PC-3 (cell line): ENCODE measurements around the gene GAGE12H. TPM values are rescaled to one million over a fixed set of nuclear protein-coding genes. Genes with fewer than 3 reads are reported as not detected.
"Not testable (repeated sequence)": the region's sequence is repeated elsewhere in the genome, so short reads cannot be mapped to it uniquely, and the experiment has no call there.

Source experiments
- ATAC-seq: fragments of 200-7000 bp; cut with Tn5 transposase; 2 replicates; pipeline ENCODE4 v1.9.1; 2020; ENCODE audit warnings: mild to moderate bottlenecking, moderate library complexity
- Bru-seq: library from RNA; stranded (reverse); fragments of 400-500 nt; gene quantifications from one replicate; lab custom pipeline; 2021; lab: Mats Ljungman, UMichigan
- BruChase-seq, 2 experiments: library from RNA; stranded (reverse); fragments of 400-500 nt; gene quantifications; one replicate each; lab custom pipeline; 2021; lab: Mats Ljungman, UMichigan
- BruUV-seq: library from RNA; stranded (reverse); fragments of 400-500 nt; replicated peaks from 2 replicates; lab custom pipeline; 2021; lab: Mats Ljungman, UMichigan
- CTCF ChIA-PET: fragments of 300-600 bp; sonication (Branson Sonifier 250); formaldehyde crosslinking; loops from one replicate; lab custom pipeline; 2022; ENCODE audit warnings: antibody characterized with exemption; lab: Charles Lee
- POLR2A ChIA-PET: fragments of 300-600 bp; sonication (Branson Sonifier 250); formaldehyde crosslinking; loops from one replicate; lab custom pipeline; 2022; ENCODE audit warnings: antibody characterized with exemption; ENCODE audit not compliant: unreplicated experiment; lab: Charles Lee
- DNase-seq: peaks from one replicate; pipeline ENCODE4 v3.0.0-alpha.2; 2015
- H2AFZ ChIP-seq: fragments of 300-600 bp; sonication (generic); 2 replicates; pipeline ENCODE4 v1.6.0; 2016; ENCODE audit warnings: antibody characterized with exemption, low read length
- H3F3A ChIP-seq: fragments of 300-600 bp; sonication (generic); one replicate; pipeline ENCODE4 v1.6.0; 2017; ENCODE audit warnings: antibody characterized with exemption, low read length, control low read depth, mild to moderate bottlenecking; ENCODE audit not compliant: unreplicated experiment
- H3K27ac ChIP-seq: fragments of 300-600 bp; sonication (generic); 2 replicates; pipeline ENCODE4 v1.5.1; 2016; ENCODE audit warnings: mild to moderate bottlenecking, low read length
- H3K27me3 ChIP-seq: fragments of 300-600 bp; sonication (generic); 2 replicates; pipeline ENCODE4 v1.6.1; 2016; ENCODE audit warnings: low read length, mixed read lengths
- H3K36me3 ChIP-seq: fragments of 300-600 bp; sonication (generic); 2 replicates; pipeline ENCODE4 v1.6.1; 2016; ENCODE audit warnings: low read depth, mixed run types, low read length, mixed read lengths
- H3K4me1 ChIP-seq: fragments of 300-600 bp; sonication (generic); 2 replicates; pipeline ENCODE4 v1.5.1; 2016; ENCODE audit warnings: low read length; ENCODE audit not compliant: insufficient read depth
- H3K4me2 ChIP-seq: fragments of 300-600 bp; sonication (generic); 2 replicates; pipeline ENCODE4 v1.6.0; 2016; ENCODE audit warnings: low read length
- H3K4me3 ChIP-seq: fragments of 300-600 bp; sonication (generic); 2 replicates; pipeline ENCODE4 v1.5.1; 2016; ENCODE audit warnings: mild to moderate bottlenecking, low read length, mixed read lengths
- H3K79me2 ChIP-seq: fragments of 300-600 bp; sonication (generic); 2 replicates; pipeline ENCODE4 v1.6.1; 2017; ENCODE audit warnings: low read length, mixed read lengths
- H3K9ac ChIP-seq: fragments of 300-600 bp; sonication (generic); 2 replicates; pipeline ENCODE4 v1.6.0; 2016; ENCODE audit warnings: mild to moderate bottlenecking, low read length
- H3K9me2 ChIP-seq: fragments of 300-600 bp; sonication (generic); replicated peaks from 2 replicates; pipeline ENCODE4 v1.6.1; 2016; ENCODE audit warnings: mixed run types, low read length, mixed read lengths
- H3K9me3 ChIP-seq: fragments of 300-600 bp; sonication (generic); 2 replicates; pipeline ENCODE4 v1.6.1; 2016; ENCODE audit warnings: low read length, mixed read lengths
- H4K20me1 ChIP-seq: fragments of 300-600 bp; sonication (generic); 2 replicates; pipeline ENCODE4 v1.6.1; 2016; ENCODE audit warnings: low read length, mixed read lengths
- intact Hi-C: fragments of 100-400 bp; cut with micrococcal nuclease; formaldehyde crosslinking; loops from 2 replicates; pipeline ENCODE4 v1.9.0; 2023
- long read RNA-seq: library from polyadenylated mRNA; unstranded; transcript quantifications from one replicate; pipeline ENCODE4 v2.0.0, GENCODE V29; 2021; ENCODE audit not compliant: unreplicated experiment
- total RNA-seq: library from RNA; depleted of rRNA; stranded (reverse); fragments of >200 nt; gene quantifications from 2 replicates; pipeline ENCODE4 v1.2.3, GENCODE V29; 2014; rRNA removed

Gene GAGE12H, protein sequence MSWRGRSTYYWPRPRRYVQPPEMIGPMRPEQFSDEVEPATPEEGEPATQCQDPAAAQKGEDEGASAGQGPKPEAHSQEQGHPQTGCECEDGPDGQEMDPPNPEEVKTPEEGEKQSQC
- not detected in 2 replicates for total RNA-seq
- Bru-seq, nascent RNA: not detected
- not detected for BruChase-seq, experiment 1, labeled RNA remaining after a 6-hour chase
- BruChase-seq, experiment 2, labeled RNA remaining after a 2-hour chase: not detected
- long read RNA-seq: 0 reads

DNA sequence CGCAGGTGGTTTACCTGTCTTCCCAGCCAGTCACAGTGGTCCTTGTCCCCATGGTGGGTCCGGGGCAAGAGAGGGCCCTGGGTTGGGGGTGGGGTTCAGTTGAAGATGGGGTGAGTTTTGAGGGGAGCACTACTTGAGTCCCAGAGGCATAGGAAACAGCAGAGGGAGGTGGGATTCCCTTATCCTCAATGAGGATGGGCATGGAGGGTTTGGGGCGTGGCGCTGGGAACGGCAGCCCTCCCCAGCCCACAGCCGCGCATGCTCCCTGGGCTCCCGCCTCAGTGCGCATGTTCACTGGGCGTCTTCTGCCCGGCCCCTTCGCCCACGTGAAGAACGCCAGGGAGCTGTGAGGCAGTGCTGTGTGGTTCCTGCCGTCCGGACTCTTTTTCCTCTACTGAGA, at the start of gene GAGE12H:
GAGE12H (plus strand) TSS at position 301 of the 400 bp plus-strand sequence. CDS start 1,155 bp downstream, outside the sequence.
- ATAC-seq, H3K4me1 ChIP-seq, H4K20me1 ChIP-seq, POLR2A ChIA-PET, H3K9me2 ChIP-seq, CTCF ChIA-PET, H3K79me2 ChIP-seq, H3F3A ChIP-seq, DNase-seq, intact Hi-C loops, H3K4me2 ChIP-seq, H3K27ac ChIP-seq, H3K9me3 ChIP-seq, H3K36me3 ChIP-seq, H3K27me3 ChIP-seq, H3K9ac ChIP-seq, H2AFZ ChIP-seq, H3K4me3 ChIP-seq, BruUV-seq: not testable (repeated sequence)

DNA sequence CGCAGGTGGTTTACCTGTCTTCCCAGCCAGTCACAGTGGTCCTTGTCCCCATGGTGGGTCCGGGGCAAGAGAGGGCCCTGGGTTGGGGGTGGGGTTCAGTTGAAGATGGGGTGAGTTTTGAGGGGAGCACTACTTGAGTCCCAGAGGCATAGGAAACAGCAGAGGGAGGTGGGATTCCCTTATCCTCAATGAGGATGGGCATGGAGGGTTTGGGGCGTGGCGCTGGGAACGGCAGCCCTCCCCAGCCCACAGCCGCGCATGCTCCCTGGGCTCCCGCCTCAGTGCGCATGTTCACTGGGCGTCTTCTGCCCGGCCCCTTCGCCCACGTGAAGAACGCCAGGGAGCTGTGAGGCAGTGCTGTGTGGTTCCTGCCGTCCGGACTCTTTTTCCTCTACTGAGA, 47.9 kb upstream of the GAGE12H start, which contains the start of gene GAGE12C:
GAGE12C (plus strand) TSS at position 301 of the 400 bp plus-strand sequence. CDS start 1,155 bp downstream, outside the sequence.
- H3K9me2 ChIP-seq, H3K9me3 ChIP-seq, intact Hi-C loops, ATAC-seq, H3K27me3 ChIP-seq, H3K9ac ChIP-seq, BruUV-seq, CTCF ChIA-PET, H3K36me3 ChIP-seq, H3K4me1 ChIP-seq, DNase-seq, H3K4me2 ChIP-seq, H3K79me2 ChIP-seq, POLR2A ChIA-PET, H3K27ac ChIP-seq, H2AFZ ChIP-seq, H4K20me1 ChIP-seq, H3F3A ChIP-seq, H3K4me3 ChIP-seq: not testable (repeated sequence)

DNA sequence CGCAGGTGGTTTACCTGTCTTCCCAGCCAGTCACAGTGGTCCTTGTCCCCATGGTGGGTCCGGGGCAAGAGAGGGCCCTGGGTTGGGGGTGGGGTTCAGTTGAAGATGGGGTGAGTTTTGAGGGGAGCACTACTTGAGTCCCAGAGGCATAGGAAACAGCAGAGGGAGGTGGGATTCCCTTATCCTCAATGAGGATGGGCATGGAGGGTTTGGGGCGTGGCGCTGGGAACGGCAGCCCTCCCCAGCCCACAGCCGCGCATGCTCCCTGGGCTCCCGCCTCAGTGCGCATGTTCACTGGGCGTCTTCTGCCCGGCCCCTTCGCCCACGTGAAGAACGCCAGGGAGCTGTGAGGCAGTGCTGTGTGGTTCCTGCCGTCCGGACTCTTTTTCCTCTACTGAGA, 38.3 kb upstream of the GAGE12H start, which contains the start of gene GAGE12D:
GAGE12D (plus strand) TSS at position 301 of the 400 bp plus-strand sequence. CDS start 1,155 bp downstream, outside the sequence.
- CTCF ChIA-PET, H3K9ac ChIP-seq, H3K4me3 ChIP-seq, DNase-seq, H3K4me1 ChIP-seq, H3K9me3 ChIP-seq, H3K27me3 ChIP-seq, H3K36me3 ChIP-seq, H2AFZ ChIP-seq, H4K20me1 ChIP-seq, H3K9me2 ChIP-seq, H3K4me2 ChIP-seq, intact Hi-C loops, H3F3A ChIP-seq, BruUV-seq, ATAC-seq, H3K79me2 ChIP-seq, POLR2A ChIA-PET, H3K27ac ChIP-seq: not testable (repeated sequence)

DNA sequence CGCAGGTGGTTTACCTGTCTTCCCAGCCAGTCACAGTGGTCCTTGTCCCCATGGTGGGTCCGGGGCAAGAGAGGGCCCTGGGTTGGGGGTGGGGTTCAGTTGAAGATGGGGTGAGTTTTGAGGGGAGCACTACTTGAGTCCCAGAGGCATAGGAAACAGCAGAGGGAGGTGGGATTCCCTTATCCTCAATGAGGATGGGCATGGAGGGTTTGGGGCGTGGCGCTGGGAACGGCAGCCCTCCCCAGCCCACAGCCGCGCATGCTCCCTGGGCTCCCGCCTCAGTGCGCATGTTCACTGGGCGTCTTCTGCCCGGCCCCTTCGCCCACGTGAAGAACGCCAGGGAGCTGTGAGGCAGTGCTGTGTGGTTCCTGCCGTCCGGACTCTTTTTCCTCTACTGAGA, 28.8 kb upstream of the GAGE12H start, which contains the start of gene GAGE12E:
GAGE12E (plus strand) TSS at position 301 of the 400 bp plus-strand sequence. CDS start 1,155 bp downstream, outside the sequence.
- H3F3A ChIP-seq, H3K79me2 ChIP-seq, H3K27me3 ChIP-seq, H4K20me1 ChIP-seq, H3K9me3 ChIP-seq, H3K27ac ChIP-seq, H3K36me3 ChIP-seq, H3K4me3 ChIP-seq, intact Hi-C loops, ATAC-seq, H3K4me2 ChIP-seq, POLR2A ChIA-PET, DNase-seq, H3K9ac ChIP-seq, BruUV-seq, H3K9me2 ChIP-seq, CTCF ChIA-PET, H3K4me1 ChIP-seq, H2AFZ ChIP-seq: not testable (repeated sequence)

DNA sequence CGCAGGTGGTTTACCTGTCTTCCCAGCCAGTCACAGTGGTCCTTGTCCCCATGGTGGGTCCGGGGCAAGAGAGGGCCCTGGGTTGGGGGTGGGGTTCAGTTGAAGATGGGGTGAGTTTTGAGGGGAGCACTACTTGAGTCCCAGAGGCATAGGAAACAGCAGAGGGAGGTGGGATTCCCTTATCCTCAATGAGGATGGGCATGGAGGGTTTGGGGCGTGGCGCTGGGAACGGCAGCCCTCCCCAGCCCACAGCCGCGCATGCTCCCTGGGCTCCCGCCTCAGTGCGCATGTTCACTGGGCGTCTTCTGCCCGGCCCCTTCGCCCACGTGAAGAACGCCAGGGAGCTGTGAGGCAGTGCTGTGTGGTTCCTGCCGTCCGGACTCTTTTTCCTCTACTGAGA, 19.2 kb upstream of the GAGE12H start, which contains the start of gene GAGE12F:
GAGE12F (plus strand) TSS at position 301 of the 400 bp plus-strand sequence. CDS start 1,155 bp downstream, outside the sequence.
- POLR2A ChIA-PET, H2AFZ ChIP-seq, intact Hi-C loops, H3K79me2 ChIP-seq, H4K20me1 ChIP-seq, H3K27ac ChIP-seq, H3K4me3 ChIP-seq, H3K9me2 ChIP-seq, H3K4me2 ChIP-seq, H3F3A ChIP-seq, H3K4me1 ChIP-seq, H3K9me3 ChIP-seq, CTCF ChIA-PET, H3K9ac ChIP-seq, ATAC-seq, H3K27me3 ChIP-seq, H3K36me3 ChIP-seq, BruUV-seq, DNase-seq: not testable (repeated sequence)

DNA sequence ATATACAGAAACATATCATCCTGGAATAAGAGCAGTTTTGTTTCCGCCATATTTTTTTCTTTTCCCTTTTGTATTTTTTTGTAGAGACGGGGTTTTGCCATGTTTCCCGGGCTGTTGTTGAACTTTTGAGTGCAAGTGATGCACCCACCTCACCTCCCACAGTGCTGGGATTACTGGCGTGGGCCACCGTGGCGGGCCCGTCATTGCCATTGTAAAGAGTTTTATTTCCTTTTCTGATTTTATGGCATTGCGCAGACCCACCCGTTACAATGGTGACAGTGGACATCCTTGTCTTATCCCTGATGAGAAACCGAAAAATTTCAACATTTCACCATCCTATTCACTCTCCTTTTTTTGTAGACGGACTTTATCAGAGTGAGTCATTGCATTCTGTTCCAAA, 11.0 kb upstream of the GAGE12H start:
- H3K27me3 ChIP-seq, H3K4me2 ChIP-seq, H3K79me2 ChIP-seq, H2AFZ ChIP-seq, H3K36me3 ChIP-seq, POLR2A ChIA-PET, H3K9me2 ChIP-seq, H3K27ac ChIP-seq, CTCF ChIA-PET, intact Hi-C loops, H3K4me3 ChIP-seq, H4K20me1 ChIP-seq, H3F3A ChIP-seq, ATAC-seq, H3K9me3 ChIP-seq, BruUV-seq, DNase-seq, H3K4me1 ChIP-seq, H3K9ac ChIP-seq: not testable (repeated sequence)
